Measurements from ENCODE around the gene RETN. TPM values are rescaled to one million over a fixed set of nuclear protein-coding genes. Genes with fewer than 3 reads are reported as not detected.

RETN gene
- total RNA-seq, 1 donor from 2014 or later: not detected

GRCh38 chr19:7697721-7698287 is 29.0 kb downstream of the RETN start:
- Mint-ChIP-seq H3K4me1 (ENCODE audit: low read depth, unreplicated experiment) (peaks cover 2% of the 10 kb centered on the region), H3K9me3 (ENCODE audit: unreplicated experiment) (no peaks in the 10 kb centered on the region), H3K27ac (ENCODE audit: unreplicated experiment) (no peak overlapping the region), H3K36me3 (ENCODE audit: unreplicated experiment) (no peaks in the 10 kb centered on the region), H3K4me3 (ENCODE audit: unreplicated experiment) (no peak overlapping the region), H3K27me3 (ENCODE audit: unreplicated experiment) (peaks cover 3% of the 10 kb centered on the region)
- no peak for DNase-seq
- TF ChIP-seq CTCF (IDR thresholded peaks at IDR 0.05; ENCODE audit: partially characterized antibody, unreplicated experiment): no peak

GRCh38 chr19:7698583-7698982 is 29.7 kb downstream of the RETN start:
- H3K27ac Mint-ChIP-seq (ENCODE audit: unreplicated experiment): no peak overlapping the region
- no peaks in the 10 kb centered on the region for H3K9me3 Mint-ChIP-seq (ENCODE audit: unreplicated experiment)
- peaks cover 2% of the 10 kb centered on the region for H3K4me1 Mint-ChIP-seq (ENCODE audit: low read depth, unreplicated experiment)
- H3K4me3 Mint-ChIP-seq (ENCODE audit: unreplicated experiment): no peak overlapping the region
- no peaks in the 10 kb centered on the region for H3K36me3 Mint-ChIP-seq (ENCODE audit: unreplicated experiment)
- no peak for TF ChIP-seq CTCF (IDR thresholded peaks at IDR 0.05; ENCODE audit: partially characterized antibody, unreplicated experiment)
- no peak for DNase-seq
- H3K27me3 Mint-ChIP-seq (ENCODE audit: unreplicated experiment): peaks cover 6% of the 10 kb centered on the region

GRCh38 chr19:7699003-7699402 is 30.2 kb downstream of the RETN start:
- Mint-ChIP-seq H3K27me3 (ENCODE audit: unreplicated experiment) (peaks cover 6% of the 10 kb centered on the region), H3K4me3 (ENCODE audit: unreplicated experiment) (no peak overlapping the region), H3K9me3 (ENCODE audit: unreplicated experiment) (no peaks in the 10 kb centered on the region), H3K4me1 (ENCODE audit: low read depth, unreplicated experiment) (peaks cover 2% of the 10 kb centered on the region), H3K36me3 (ENCODE audit: unreplicated experiment) (no peaks in the 10 kb centered on the region), H3K27ac (ENCODE audit: unreplicated experiment) (no peak overlapping the region)
- TF ChIP-seq CTCF (IDR thresholded peaks at IDR 0.05; ENCODE audit: partially characterized antibody, unreplicated experiment): no peak
- no peak for DNase-seq

DNA sequence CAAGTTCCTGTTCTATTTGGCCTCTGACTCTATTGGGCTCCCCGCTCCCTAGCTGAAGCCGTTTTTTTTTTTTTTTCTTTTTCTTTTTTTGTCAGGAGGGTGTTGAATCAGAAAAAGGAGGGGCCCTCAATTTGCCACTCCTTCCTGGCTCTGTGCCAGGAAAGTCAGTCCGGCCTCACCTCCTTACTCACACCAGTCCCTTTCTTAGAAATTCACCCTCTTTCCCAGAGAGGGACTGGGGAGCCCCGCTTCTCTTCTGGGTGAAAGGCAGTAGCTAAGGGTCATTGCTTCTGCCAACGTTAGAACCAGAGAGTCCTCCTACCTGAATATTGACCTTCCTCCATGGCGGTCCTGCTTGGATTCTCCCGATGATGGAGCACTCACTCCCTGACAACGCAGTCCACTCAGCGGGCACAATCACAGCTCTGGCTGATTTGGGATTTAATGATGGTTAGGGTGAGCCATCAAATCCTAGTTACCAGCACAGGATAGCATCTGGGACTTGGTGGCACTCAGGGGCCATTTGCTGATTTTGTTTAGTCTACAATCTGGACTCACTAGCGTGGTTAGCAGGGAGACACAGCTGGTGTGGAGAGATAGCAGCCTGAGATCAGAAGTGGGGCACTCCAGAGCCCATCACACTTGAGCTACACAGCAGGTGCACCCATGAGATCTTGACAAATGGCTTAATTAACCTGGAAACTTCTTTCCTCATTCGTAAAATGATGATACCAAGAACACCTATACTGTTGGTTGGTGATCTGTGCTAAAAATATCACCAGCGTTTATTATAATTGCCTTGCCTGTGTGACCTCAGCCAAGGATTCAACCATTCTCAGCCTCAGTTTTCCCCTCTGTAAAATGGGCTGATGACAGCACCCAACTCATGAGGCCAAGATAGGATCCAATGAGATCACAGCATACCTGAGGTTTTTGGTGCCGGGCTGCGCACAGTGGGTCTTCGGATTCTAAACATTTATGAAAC is 30.9 kb downstream of the RETN start:
- H3K27me3 Mint-ChIP-seq (ENCODE audit: unreplicated experiment): peaks cover 6% of the 10 kb centered on the region
- H3K27ac Mint-ChIP-seq (ENCODE audit: unreplicated experiment): no peak overlapping the region

More for the DNA sequence above, 30.9 kb downstream of the RETN start:
- H3K4me1 Mint-ChIP-seq (ENCODE audit: low read depth, unreplicated experiment): peaks cover 2% of the 10 kb centered on the region
- no peaks in the 10 kb centered on the region for H3K9me3 Mint-ChIP-seq (ENCODE audit: unreplicated experiment)
- no peaks in the 10 kb centered on the region for H3K36me3 Mint-ChIP-seq (ENCODE audit: unreplicated experiment)
- H3K4me3 Mint-ChIP-seq (ENCODE audit: unreplicated experiment): no peak overlapping the region
- no peak for DNase-seq
- no peak for TF ChIP-seq CTCF (IDR thresholded peaks at IDR 0.05; ENCODE audit: partially characterized antibody, unreplicated experiment)

Data from glutamatergic neuron (in vitro differentiated cells).